Neural crest cell (in vitro differentiated cells): ENCODE measurements around the gene ITSN1. TPM values are rescaled to one million over a fixed set of nuclear protein-coding genes. Genes with fewer than 3 reads are reported as not detected.

Source experiments
- DNase-seq: peaks from one replicate; pipeline ENCODE4 v3.0.0; 2021; ENCODE audit warnings: low read depth, mixed read lengths, low spot score
- H3K27ac Mint-ChIP-seq: one replicate; pipeline ENCODE4 v1.8.0; 2021; ENCODE audit warnings: mild to moderate bottlenecking, mixed read lengths; ENCODE audit not compliant: unreplicated experiment
- H3K27me3 Mint-ChIP-seq: 2 replicates; pipeline ENCODE4 v1.8.0; 2021; ENCODE audit warnings: low read depth, mild to moderate bottlenecking, mixed read lengths
- H3K36me3 Mint-ChIP-seq: 2 replicates; pipeline ENCODE4 v1.8.0; 2021; ENCODE audit warnings: low read depth, mild to moderate bottlenecking, mixed read lengths
- H3K4me1 Mint-ChIP-seq: 2 replicates; pipeline ENCODE4 v1.8.0; 2021; ENCODE audit warnings: mixed read lengths
- H3K4me3 Mint-ChIP-seq: one replicate; pipeline ENCODE4 v1.8.0; 2021; ENCODE audit warnings: mild to moderate bottlenecking, mixed read lengths
- H3K9me3 Mint-ChIP-seq: 2 replicates; pipeline ENCODE4 v1.8.0; 2021; ENCODE audit warnings: mixed read lengths
- CTCF ChIP-seq: fragments of 200-600 bp; sonication (generic); conservative IDR thresholded peaks from 2 replicates; pipeline ENCODE4 v1.5.0; 2021; ENCODE audit warnings: antibody characterized with exemption, mild to moderate bottlenecking
- total RNA-seq: library from RNA; stranded (reverse); gene quantifications from 2 replicates; pipeline ENCODE4 v1.2.1, GENCODE V29; 2021

ITSN1 gene
- total RNA-seq, 1 donor from 2014 or later: 62.7 TPM

DNA sequence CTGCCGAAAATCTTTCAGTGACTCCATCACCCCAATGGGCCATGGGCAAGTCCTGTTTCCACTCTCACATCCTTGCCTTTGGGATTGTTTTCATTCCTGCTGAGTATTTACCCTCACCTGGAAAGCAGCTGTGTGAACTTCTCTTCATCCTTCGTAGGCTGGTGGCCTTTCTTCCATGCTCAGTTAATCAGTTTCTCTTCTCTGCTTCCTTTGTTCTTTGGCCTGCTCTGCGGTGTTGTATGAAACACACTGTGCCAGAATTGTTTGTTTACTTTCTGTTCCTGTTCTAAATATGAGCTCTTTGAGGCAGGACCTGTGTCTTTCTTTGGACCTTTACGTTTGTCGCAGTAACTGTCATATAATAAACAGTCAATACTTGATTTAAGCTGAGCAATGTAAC, 48.6 kb downstream of the ITSN1 start:
- H3K4me1 Mint-ChIP-seq: peaks cover 50% of the 10 kb centered on the region

DNA sequence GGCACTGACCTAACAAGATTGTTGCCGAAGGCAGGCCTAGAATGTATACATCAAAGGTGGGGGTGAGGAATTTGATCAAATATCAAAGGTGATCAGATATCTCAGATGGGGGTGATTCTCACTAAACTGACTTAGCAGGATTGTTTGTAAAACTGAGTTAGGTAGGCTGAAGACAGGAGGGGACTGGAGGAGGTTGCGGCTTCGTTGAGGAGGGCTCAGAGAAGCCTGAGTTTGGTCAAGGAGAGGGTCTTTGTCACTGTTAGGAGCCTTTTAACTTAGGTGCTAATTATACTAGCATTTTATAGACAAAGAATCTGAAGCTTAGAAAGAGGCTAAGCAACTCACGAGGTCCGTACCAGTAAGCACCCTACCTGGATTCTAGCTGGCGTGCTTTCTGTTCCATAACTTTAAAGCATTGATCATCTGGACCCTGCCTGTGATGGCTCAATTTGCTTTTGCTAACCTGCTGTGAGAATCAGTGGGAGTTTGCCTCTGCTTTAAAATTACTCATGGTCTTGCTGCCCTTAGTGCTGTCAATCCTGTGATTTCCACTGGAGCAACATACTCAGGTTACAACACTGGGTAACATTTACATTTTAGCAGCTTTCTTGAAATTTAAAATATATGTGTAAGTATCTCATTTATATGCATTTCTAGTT, 49.8 kb downstream of the ITSN1 start:
- Mint-ChIP-seq H3K27me3 (no peaks in the 10 kb centered on the region), H3K27ac (peak overlapping the region; percentile 16), H3K36me3 (no peaks in the 10 kb centered on the region), H3K4me3 (no peak overlapping the region), H3K9me3 (no peaks in the 10 kb centered on the region), H3K4me1 (peaks cover 50% of the 10 kb centered on the region)
- no peak for TF ChIP-seq CTCF
- DNase-seq: no peak

More for the DNA sequence above, 48.6 kb downstream of the ITSN1 start:
- no peaks in the 10 kb centered on the region for H3K27me3 Mint-ChIP-seq
- no peak overlapping the region for H3K4me3 Mint-ChIP-seq
- H3K9me3 Mint-ChIP-seq: no peaks in the 10 kb centered on the region
- DNase-seq: no peak
- H3K27ac Mint-ChIP-seq: no peak overlapping the region
- no peak for TF ChIP-seq CTCF
- no peaks in the 10 kb centered on the region for H3K36me3 Mint-ChIP-seq

DNA sequence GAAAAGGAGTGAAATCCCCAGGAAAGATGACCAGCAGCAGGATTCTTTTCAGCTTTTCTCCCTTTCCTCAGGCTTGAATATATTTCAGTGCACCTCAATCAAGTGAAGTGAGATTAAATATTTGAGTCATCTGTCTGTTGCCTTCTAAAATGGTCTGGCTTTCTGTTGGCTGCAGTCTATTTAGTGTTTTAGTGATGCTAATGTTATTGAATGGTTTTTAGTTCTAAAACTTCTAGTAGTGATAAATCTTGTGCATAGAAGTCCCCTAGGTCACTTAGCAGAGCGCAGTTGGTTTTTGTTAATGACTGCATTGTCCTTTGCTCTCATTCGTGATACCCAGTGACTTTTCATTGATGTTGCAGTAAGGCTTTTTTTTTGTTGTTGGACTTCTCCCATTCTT, 53.5 kb downstream of the ITSN1 start:
- Mint-ChIP-seq H3K9me3 (no peaks in the 10 kb centered on the region), H3K4me3 (no peak overlapping the region), H3K36me3 (no peaks in the 10 kb centered on the region), H3K27me3 (no peaks in the 10 kb centered on the region), H3K27ac (no peak overlapping the region), H3K4me1 (peaks cover 62% of the 10 kb centered on the region)
- no peak for TF ChIP-seq CTCF
- no peak for DNase-seq

GRCh38 chr21:33696465-33696864, 54.2 kb downstream of the ITSN1 start:
- H3K9me3 Mint-ChIP-seq: no peaks in the 10 kb centered on the region
- H3K27ac Mint-ChIP-seq: no peak overlapping the region
- H3K27me3 Mint-ChIP-seq: no peaks in the 10 kb centered on the region
- no peak for DNase-seq
- TF ChIP-seq CTCF: no peak
- H3K4me1 Mint-ChIP-seq: peaks cover 57% of the 10 kb centered on the region
- H3K4me3 Mint-ChIP-seq: no peak overlapping the region
- no peaks in the 10 kb centered on the region for H3K36me3 Mint-ChIP-seq

DNA sequence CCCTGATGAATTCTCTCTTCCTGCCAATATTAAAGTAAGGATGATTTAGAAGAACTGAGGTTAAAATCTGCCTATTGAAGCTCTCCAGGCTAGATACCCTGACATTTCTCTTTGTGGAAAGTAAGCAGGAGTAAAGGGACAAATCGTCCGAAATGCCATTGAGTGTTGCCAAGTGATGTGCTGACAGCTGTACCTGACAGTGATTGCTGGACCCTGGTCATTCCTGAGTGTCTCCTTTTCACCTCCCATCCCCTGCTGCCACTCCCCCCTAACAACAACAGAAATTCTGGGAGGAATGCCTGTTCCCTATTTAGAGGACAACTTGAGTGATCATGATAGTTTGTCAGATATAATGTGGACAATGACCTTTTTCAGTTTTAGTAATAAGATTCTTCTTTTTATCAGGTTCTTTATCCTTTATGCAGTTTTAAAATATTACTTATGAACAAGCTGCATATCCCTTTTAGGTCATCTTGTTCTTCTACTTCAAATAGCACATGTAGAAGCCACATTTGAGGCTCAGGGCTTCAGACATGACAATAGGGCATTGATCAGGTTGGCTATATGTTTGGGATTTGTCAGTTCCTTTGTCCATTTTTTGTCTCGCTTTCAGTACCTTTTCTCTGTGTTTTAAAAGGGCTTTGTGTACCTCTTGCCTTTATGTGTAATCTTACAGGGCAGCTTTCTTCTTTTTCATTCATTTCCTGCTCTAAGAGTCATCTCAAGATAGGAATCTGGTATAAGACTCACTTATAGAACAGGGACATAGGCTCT, 56.0 kb downstream of the ITSN1 start:
- peaks cover 49% of the 10 kb centered on the region for H3K4me1 Mint-ChIP-seq
- H3K27me3 Mint-ChIP-seq: no peaks in the 10 kb centered on the region
- no peak for TF ChIP-seq CTCF
- no peaks in the 10 kb centered on the region for H3K9me3 Mint-ChIP-seq
- H3K4me3 Mint-ChIP-seq: no peak overlapping the region
- H3K27ac Mint-ChIP-seq: peak overlapping the region; percentile 45
- no peaks in the 10 kb centered on the region for H3K36me3 Mint-ChIP-seq
- no peak for DNase-seq
